Spleen (tissue), 7 donors: Measurements from ENCODE around the gene MFAP3.
A peak's percentile ranks its signal among the peaks of the same experiment; 100 is the strongest.

Experiments
- CTCF ChIP-seq, 11 experiments: fragments of 200-600 bp in 7 of 11; fragments of 450-650 bp in 4 of 11; sonication (generic) in 4 of 11; IDR thresholded peaks in 8 of 11; conservative IDR thresholded peaks in 3 of 11; 1 replicate in 7 of 11; 2 replicates in 4 of 11; pipeline versions ENCODE4 v1.4.0 to v1.8.0; 2016 to 2021; ENCODE audit warnings: antibody characterized with exemption in 11 of 11, inconsistent platforms in 4 of 11, mild to moderate bottlenecking in 1 of 11
- POLR2A ChIP-seq, 3 donors: fragments of 450-650 bp; IDR thresholded peaks; one replicate each; pipeline ENCODE4 v1.5.1; 2017; ENCODE audit warnings: antibody characterized with exemption in 3 of 3, mild to moderate bottlenecking in 1 of 3
- donor health status: DM: no; HTN: no; CAD: no; lungs with moderate emphysema.
- donor health status: DM: no; HTN: no; CAD: no.
- donor health status: DM: no; HTN: no; CAD: no.

DNA sequence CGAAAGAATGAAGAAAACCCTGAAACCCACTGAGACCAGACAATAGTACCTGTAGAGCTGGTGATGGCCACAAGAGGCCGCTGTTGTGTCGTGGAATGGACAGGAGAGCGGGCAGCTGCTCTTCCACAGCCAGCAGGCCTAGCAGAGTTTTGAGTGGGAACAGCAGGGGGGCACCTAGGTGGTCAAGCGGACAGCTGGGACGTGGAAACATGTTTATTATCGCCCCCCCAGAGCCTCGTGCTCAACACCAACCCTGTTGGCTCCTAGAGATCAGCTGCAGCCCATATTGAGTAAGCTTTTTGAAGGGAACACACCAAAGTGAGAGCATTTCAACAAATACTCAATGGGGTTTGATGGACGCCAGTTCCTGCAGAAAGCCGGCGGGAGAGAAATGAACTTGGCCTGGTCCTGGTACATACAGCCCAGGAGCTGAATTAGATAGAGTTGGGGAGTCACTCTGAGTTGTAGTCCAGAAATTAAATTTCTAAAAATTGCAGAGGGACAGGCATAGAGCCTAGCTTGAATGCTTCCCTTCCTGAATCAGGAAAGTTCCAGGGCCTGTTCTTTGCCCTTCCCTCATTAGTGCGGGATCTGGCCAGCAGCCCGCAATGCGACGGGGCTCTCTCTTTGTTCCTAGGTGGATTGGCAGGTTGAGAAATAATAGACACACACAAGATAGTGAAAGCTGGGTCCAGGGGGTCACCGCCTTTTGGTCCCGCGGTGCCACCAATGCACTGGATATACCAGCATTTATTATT lies 33.8 kb downstream of the MFAP3 start:
- TF ChIP-seq POLR2A (IDR thresholded peaks at IDR 0.05) (no peak), CTCF (IDR thresholded peaks at IDR 0.05 in 8 of 11, conservative IDR thresholded peaks at IDR 0.05 in 3 of 11) (peak; percentile 83 to 95 (median 93))
